WTC11 (cell line): ENCODE results near the gene SLC29A1. TPM values are rescaled to one million over a fixed set of nuclear protein-coding genes. Genes with fewer than 3 reads are reported as not detected.

Source experiments
- ATF1 ChIP-seq: sonication (generic); formaldehyde crosslinking; IDR thresholded peaks from 2 replicates; pipeline ENCODE4 v1.8.1; 2023; ENCODE audit warnings: mild to moderate bottlenecking, moderate library complexity, missing genetic modification reagents
- CREM ChIP-seq: sonication (generic); formaldehyde crosslinking; IDR thresholded peaks from 2 replicates; pipeline ENCODE4 v1.8.1; 2022; ENCODE audit warnings: mild to moderate bottlenecking, missing genetic modification reagents, moderate library complexity
- E2F4 ChIP-seq: sonication (generic); formaldehyde crosslinking; IDR thresholded peaks from 2 replicates; pipeline ENCODE4 v1.8.1; 2022; ENCODE audit warnings: low read depth, mild to moderate bottlenecking, moderate library complexity, missing genetic modification reagents, borderline replicate concordance
- E2F5 ChIP-seq: sonication (generic); formaldehyde crosslinking; IDR thresholded peaks from 2 replicates; pipeline ENCODE4 v1.8.1; 2022; ENCODE audit warnings: mild to moderate bottlenecking, moderate library complexity, missing genetic modification reagents
- ELF4 ChIP-seq: sonication (generic); formaldehyde crosslinking; IDR thresholded peaks from 2 replicates; pipeline ENCODE4 v1.8.1; 2022; ENCODE audit warnings: low read depth, mild to moderate bottlenecking, moderate library complexity, missing genetic modification reagents
- HMGXB4 ChIP-seq: sonication (generic); formaldehyde crosslinking; IDR thresholded peaks from 2 replicates; pipeline ENCODE4 v1.8.1; 2023; ENCODE audit warnings: mild to moderate bottlenecking, moderate library complexity, missing genetic modification reagents
- IRF2 ChIP-seq: sonication (generic); formaldehyde crosslinking; IDR thresholded peaks from 2 replicates; pipeline ENCODE4 v1.8.0; 2022; ENCODE audit warnings: low read depth, missing genetic modification reagents, borderline replicate concordance
- JAZF1 ChIP-seq: fragments of 250-450 bp; sonication (Bioruptor Pico); IDR thresholded peaks from 2 replicates; pipeline ENCODE4 v1.9.0; 2021; ENCODE audit warnings: moderate library complexity, mild to moderate bottlenecking, inconsistent platforms
- JUN ChIP-seq: sonication (generic); formaldehyde crosslinking; IDR thresholded peaks from 2 replicates; pipeline ENCODE4 v1.8.0; 2023; ENCODE audit warnings: mild to moderate bottlenecking, missing genetic modification reagents
- MYBL2 ChIP-seq: sonication (generic); formaldehyde crosslinking; IDR thresholded peaks from 2 replicates; pipeline ENCODE4 v1.8.1; 2023; ENCODE audit warnings: mild to moderate bottlenecking, moderate library complexity, missing genetic modification reagents
- NFATC4 ChIP-seq: fragments of 250-450 bp; sonication (Bioruptor Pico); IDR thresholded peaks from 2 replicates; pipeline ENCODE4 v1.9.0; 2021; ENCODE audit warnings: mild to moderate bottlenecking
- NFE2L1 ChIP-seq: sonication (generic); formaldehyde crosslinking; IDR thresholded peaks from 2 replicates; pipeline ENCODE4 v1.8.1; 2023; ENCODE audit warnings: missing genetic modification reagents
- NR1H2 ChIP-seq: sonication (generic); formaldehyde crosslinking; IDR thresholded peaks from 2 replicates; pipeline ENCODE4 v1.9.0; 2021; ENCODE audit warnings: mild to moderate bottlenecking, moderate library complexity, missing genetic modification reagents
- PRDM15 ChIP-seq: sonication (generic); formaldehyde crosslinking; IDR thresholded peaks from 2 replicates; pipeline ENCODE4 v1.8.0; 2022; ENCODE audit warnings: missing genetic modification reagents
- SMAD3 ChIP-seq: sonication (generic); formaldehyde crosslinking; IDR thresholded peaks from 2 replicates; pipeline ENCODE4 v1.8.0; 2022; ENCODE audit warnings: missing genetic modification reagents, mild to moderate bottlenecking, borderline replicate concordance
- STAT6 ChIP-seq: sonication (generic); formaldehyde crosslinking; conservative IDR thresholded peaks from 2 replicates; pipeline ENCODE4 v1.8.1; 2023; ENCODE audit warnings: mild to moderate bottlenecking, low read depth, missing genetic modification reagents, moderate library complexity
- ZBTB21 ChIP-seq: sonication (generic); formaldehyde crosslinking; IDR thresholded peaks from 2 replicates; pipeline ENCODE4 v1.8.1; 2023; ENCODE audit warnings: mild to moderate bottlenecking, missing genetic modification reagents, borderline replicate concordance
- ZMAT4 ChIP-seq: fragments of 250-450 bp; sonication (Bioruptor Pico); IDR thresholded peaks from 2 replicates; pipeline ENCODE4 v1.9.0; 2021; ENCODE audit warnings: mild to moderate bottlenecking
- ZNF138 ChIP-seq: sonication (generic); formaldehyde crosslinking; conservative IDR thresholded peaks from 2 replicates; pipeline ENCODE4 v1.8.1; 2022; ENCODE audit warnings: mild to moderate bottlenecking, moderate library complexity, missing genetic modification reagents
- ZNF219 ChIP-seq: sonication (generic); formaldehyde crosslinking; IDR thresholded peaks from 2 replicates; pipeline ENCODE4 v1.8.0; 2023; ENCODE audit warnings: missing genetic modification reagents, mild to moderate bottlenecking, borderline replicate concordance
- ZNF317 ChIP-seq: sonication (generic); formaldehyde crosslinking; IDR thresholded peaks from 2 replicates; pipeline ENCODE4 v1.8.1; 2023; ENCODE audit warnings: low read depth, mild to moderate bottlenecking, moderate library complexity, missing genetic modification reagents, borderline replicate concordance
- total RNA-seq: library from RNA; stranded (reverse); gene quantifications from 3 replicates; pipeline ENCODE4 v1.2.3, GENCODE V29; 2021
- TF ChIP-seq, protein P1 (sequence below): sonication (generic); formaldehyde crosslinking; IDR thresholded peaks from 2 replicates; pipeline ENCODE4 v1.8.0; 2022; ENCODE audit warnings: mild to moderate bottlenecking, missing genetic modification reagents
- TF ChIP-seq, protein P2 (sequence below): sonication (generic); formaldehyde crosslinking; IDR thresholded peaks from 2 replicates; pipeline ENCODE4 v1.8.0; 2022; ENCODE audit warnings: mild to moderate bottlenecking, missing genetic modification reagents
- TF ChIP-seq, protein P3 (sequence below): sonication (generic); formaldehyde crosslinking; IDR thresholded peaks from 2 replicates; pipeline ENCODE4 v1.8.1; 2023; ENCODE audit warnings: mild to moderate bottlenecking, missing genetic modification reagents

The SLC29A1 gene
- total RNA-seq, 1 experiment from 2014 or later, result 139 TPM

DNA sequence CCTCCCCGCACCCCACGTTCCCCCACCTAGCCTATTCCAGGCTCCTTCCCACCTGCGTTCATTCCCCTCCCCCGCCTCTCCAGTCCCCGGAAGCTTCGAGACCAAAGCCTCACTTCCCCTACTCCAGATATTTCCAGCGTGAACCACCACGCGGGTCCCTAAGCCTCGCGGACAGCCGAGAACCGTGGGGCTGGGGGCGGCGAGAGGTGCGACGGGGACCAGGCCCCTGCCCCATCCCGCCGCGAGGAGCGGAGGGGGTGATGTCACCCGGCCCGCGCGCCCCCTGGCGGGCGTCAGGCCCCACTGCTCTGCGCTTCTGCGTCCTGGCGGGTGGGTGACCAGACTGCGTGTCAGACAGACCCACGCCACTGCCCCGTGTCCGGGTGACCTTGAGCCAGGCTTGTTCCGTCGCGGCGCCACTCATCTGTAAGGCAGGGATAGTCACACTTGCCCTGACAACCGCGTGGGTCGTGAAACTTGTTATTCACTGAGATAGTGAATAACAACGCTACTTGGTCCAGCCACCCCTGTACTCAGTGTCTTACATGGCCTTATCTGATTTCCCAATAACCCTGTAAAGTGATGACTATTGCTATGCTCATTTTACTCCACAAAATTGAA lies 14.5 kb downstream of the SLC29A1 start (continued):
- TF ChIP-seq, protein P1, sequence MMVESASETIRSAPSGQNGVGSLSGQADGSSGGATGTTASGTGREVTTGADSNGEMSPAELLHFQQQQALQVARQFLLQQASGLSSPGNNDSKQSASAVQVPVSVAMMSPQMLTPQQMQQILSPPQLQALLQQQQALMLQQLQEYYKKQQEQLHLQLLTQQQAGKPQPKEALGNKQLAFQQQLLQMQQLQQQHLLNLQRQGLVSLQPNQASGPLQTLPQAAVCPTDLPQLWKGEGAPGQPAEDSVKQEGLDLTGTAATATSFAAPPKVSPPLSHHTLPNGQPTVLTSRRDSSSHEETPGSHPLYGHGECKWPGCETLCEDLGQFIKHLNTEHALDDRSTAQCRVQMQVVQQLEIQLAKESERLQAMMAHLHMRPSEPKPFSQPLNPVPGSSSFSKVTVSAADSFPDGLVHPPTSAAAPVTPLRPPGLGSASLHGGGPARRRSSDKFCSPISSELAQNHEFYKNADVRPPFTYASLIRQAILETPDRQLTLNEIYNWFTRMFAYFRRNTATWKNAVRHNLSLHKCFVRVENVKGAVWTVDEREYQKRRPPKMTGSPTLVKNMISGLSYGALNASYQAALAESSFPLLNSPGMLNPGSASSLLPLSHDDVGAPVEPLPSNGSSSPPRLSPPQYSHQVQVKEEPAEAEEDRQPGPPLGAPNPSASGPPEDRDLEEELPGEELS (CRISPR knock-in tag), result peak; percentile 74; the same call in 1 of the 2 replicates
- TF ChIP-seq ZNF138 (CRISPR knock-in tag), result no peak
- no peak; the same call in 1 of the 2 replicates for TF ChIP-seq ZMAT4 (CRISPR knock-in tag)
- TF ChIP-seq E2F4, result no peak
- TF ChIP-seq JUN (CRISPR knock-in tag), result no peak
- no peak for TF ChIP-seq NFATC4 (CRISPR knock-in tag)
- TF ChIP-seq E2F5, result peak; percentile 74; the same call in 1 of the 2 replicates
- TF ChIP-seq ZNF219 (CRISPR knock-in tag), result no peak
- no peak for TF ChIP-seq MYBL2
- no peak for TF ChIP-seq STAT6 (CRISPR knock-in tag)
- no peak for TF ChIP-seq ZNF317 (CRISPR knock-in tag)
- TF ChIP-seq NFE2L1 (CRISPR knock-in tag), result no peak
- TF ChIP-seq HMGXB4 (CRISPR knock-in tag), result peak; percentile 97
- no peak for TF ChIP-seq JAZF1 (CRISPR knock-in tag)
- no peak for TF ChIP-seq IRF2 (CRISPR knock-in tag)
- no peak for TF ChIP-seq SMAD3
- TF ChIP-seq, protein P2, sequence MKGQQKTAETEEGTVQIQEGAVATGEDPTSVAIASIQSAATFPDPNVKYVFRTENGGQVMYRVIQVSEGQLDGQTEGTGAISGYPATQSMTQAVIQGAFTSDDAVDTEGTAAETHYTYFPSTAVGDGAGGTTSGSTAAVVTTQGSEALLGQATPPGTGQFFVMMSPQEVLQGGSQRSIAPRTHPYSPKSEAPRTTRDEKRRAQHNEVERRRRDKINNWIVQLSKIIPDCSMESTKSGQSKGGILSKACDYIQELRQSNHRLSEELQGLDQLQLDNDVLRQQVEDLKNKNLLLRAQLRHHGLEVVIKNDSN (CRISPR knock-in tag), result no peak
- TF ChIP-seq, protein P3, sequence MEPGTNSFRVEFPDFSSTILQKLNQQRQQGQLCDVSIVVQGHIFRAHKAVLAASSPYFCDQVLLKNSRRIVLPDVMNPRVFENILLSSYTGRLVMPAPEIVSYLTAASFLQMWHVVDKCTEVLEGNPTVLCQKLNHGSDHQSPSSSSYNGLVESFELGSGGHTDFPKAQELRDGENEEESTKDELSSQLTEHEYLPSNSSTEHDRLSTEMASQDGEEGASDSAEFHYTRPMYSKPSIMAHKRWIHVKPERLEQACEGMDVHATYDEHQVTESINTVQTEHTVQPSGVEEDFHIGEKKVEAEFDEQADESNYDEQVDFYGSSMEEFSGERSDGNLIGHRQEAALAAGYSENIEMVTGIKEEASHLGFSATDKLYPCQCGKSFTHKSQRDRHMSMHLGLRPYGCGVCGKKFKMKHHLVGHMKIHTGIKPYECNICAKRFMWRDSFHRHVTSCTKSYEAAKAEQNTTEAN (CRISPR knock-in tag), result no peak
- TF ChIP-seq NR1H2 (CRISPR knock-in tag), result no peak
- 0 out of 2 replicates have a peak, but pooled peaks have one; percentile 29 for TF ChIP-seq PRDM15 (CRISPR knock-in tag)
- no peak for TF ChIP-seq ZBTB21 (CRISPR knock-in tag)
- TF ChIP-seq ATF1 (CRISPR knock-in tag), result 0 out of 2 replicates have a peak, but pooled peaks have one; percentile 68
- no peak for TF ChIP-seq ELF4 (CRISPR knock-in tag)
- TF ChIP-seq CREM (CRISPR knock-in tag), result peak; percentile 84
